Measurements from ENCODE around the gene TXNDC5.

DNA sequence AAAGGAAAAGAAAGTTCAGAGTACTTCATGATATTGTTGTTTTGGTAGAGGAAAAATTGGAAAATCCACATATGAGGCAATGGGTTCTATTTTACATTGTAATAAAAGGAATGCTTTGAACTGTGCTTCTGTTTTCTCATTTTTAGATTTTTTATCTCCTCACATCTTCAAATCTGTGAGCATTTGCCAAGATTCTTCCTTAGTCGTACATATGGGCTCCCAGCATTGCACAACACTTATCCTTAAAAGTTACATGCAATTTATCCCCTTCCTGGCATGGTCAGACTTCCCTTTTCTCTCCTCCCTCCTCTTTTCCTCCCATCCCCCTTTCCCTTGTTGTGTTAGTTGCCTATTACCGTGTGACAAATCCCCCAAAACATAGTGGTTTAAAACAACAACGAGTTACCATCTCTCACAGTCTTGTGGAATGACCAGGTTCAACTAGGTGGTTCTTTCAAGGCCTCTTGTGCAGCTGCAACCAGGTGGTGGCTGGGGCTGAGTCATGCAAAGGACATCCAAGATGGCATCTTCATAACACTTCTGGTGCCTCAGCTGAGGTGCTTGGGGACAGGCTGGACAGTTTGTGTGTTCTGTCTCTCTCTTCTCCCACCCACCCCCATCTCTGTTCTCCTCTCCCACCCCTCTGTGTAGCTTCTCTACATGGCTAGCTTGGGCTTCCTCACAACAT is 68.7 kb downstream of the TXNDC5 start:
- TF ChIP-seq, protein P1, sequence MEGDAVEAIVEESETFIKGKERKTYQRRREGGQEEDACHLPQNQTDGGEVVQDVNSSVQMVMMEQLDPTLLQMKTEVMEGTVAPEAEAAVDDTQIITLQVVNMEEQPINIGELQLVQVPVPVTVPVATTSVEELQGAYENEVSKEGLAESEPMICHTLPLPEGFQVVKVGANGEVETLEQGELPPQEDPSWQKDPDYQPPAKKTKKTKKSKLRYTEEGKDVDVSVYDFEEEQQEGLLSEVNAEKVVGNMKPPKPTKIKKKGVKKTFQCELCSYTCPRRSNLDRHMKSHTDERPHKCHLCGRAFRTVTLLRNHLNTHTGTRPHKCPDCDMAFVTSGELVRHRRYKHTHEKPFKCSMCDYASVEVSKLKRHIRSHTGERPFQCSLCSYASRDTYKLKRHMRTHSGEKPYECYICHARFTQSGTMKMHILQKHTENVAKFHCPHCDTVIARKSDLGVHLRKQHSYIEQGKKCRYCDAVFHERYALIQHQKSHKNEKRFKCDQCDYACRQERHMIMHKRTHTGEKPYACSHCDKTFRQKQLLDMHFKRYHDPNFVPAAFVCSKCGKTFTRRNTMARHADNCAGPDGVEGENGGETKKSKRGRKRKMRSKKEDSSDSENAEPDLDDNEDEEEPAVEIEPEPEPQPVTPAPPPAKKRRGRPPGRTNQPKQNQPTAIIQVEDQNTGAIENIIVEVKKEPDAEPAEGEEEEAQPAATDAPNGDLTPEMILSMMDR (IDR thresholded peaks at IDR 0.05; ENCODE audit: low read length): no peak
- TF ChIP-seq EZH2 (optimal IDR thresholded peaks at IDR 0.05; ENCODE audit: low read depth, low read length) (no peak), EZH2phosphoT487 (IDR thresholded peaks at IDR 0.05; ENCODE audit: low read length) (no peak)

All from MM.1S (cell line).